ENCODE results near the gene BCL7C.

BCL7C gene

DNA sequence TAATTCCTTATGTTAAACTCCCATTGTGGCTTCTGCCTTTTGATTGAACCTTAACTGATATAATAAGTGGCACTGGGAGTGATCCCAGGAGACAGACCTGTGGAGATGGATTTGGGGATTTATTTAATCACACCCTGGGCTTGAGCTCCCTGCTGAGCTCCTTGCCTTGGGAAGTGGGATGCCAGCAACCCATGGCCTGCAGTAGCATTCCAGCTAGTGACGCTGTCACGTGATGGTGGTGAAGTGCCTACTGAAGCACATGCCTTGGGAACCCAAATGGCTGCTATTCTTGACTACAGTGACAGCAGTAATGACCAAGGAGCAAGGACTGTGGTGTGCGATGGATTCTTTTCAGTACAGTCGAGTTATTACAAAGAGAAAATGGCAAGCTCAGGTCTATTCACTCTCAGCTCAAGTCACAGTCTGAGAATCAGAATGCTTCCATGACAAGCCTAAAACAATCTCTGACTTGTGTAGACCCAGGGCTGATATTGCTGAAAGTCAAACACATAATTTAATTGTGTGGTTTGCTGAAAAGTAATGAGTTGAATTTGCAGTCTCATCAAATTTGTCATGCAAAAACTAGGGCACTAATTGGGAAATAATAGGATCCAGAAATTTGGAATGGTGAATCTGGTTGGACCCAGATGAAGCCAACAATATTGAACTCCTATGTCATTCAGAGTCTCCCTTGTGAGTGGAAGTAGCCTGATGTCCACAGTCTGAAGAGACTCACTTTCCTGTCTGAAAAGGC lies 47.1 kb downstream of the BCL7C start:
- DNase-seq: no peak
- no peak for TF ChIP-seq POLR2A (IDR thresholded peaks at IDR 0.05; ENCODE audit: low read length)
- TF ChIP-seq GATA1 (IDR thresholded peaks at IDR 0.05; ENCODE audit: low read depth, low read length): no peak

- no peak for TF ChIP-seq POLR2A (IDR thresholded peaks at IDR 0.05; ENCODE audit: low read length)
- no peak for TF ChIP-seq GATA1 (IDR thresholded peaks at IDR 0.05; ENCODE audit: low read depth, low read length)
- DNase-seq: peak; percentile 92 to 94
Measured at GRCh38 chr16:30844671-30845449, 49.0 kb downstream of the BCL7C start.

GRCh38 chr16:30844346-30844670 lies 49.6 kb downstream of the BCL7C start:
- no peak for TF ChIP-seq POLR2A (IDR thresholded peaks at IDR 0.05; ENCODE audit: low read length)
- TF ChIP-seq GATA1 (IDR thresholded peaks at IDR 0.05; ENCODE audit: low read depth, low read length): no peak
- no peak for DNase-seq

DNA sequence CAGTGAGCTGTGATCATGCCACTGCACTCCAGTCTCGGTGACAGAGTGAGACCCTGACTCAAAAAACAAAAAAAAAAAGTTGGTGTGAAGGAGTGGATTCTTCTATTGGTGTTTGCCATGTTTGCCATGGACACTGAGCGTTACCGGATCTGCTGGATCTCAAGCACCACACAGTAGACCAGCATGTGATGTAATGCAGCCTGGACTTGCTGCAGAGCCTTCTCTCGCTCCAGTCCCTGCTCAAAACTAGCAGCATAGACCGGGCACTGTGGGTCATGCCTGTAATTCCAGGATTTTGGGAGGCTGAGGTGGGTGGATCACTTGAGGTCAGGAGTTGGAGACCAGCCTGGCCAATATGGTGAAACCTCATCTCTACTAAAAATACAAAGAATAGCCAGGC lies 50.4 kb downstream of the BCL7C start:
- DNase-seq: no peak
- TF ChIP-seq POLR2A (IDR thresholded peaks at IDR 0.05; ENCODE audit: low read length): no peak
- TF ChIP-seq GATA1 (IDR thresholded peaks at IDR 0.05; ENCODE audit: low read depth, low read length): no peak

DNA sequence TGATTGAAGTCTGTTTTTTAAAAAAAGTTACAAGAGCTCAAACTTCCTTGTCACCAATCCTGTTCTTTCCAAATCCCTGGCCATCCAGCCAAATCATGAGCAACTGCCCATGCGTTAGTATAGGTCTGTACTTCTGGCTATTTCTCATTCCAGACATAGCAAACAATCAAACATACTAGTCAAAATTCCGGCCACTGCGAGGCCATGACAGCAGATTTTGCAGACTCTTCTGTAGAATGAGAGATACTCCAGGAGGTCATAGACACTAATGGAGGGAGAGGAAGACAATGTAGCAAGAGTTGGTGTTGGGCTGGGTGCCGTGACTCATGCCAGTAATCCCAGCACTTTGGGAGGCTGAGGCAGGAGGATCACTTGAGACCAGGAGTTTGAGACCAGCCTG lies 50.9 kb downstream of the BCL7C start:
- TF ChIP-seq POLR2A (IDR thresholded peaks at IDR 0.05; ENCODE audit: low read length) (no peak), GATA1 (IDR thresholded peaks at IDR 0.05; ENCODE audit: low read depth, low read length) (no peak)
- DNase-seq: no peak

DNA sequence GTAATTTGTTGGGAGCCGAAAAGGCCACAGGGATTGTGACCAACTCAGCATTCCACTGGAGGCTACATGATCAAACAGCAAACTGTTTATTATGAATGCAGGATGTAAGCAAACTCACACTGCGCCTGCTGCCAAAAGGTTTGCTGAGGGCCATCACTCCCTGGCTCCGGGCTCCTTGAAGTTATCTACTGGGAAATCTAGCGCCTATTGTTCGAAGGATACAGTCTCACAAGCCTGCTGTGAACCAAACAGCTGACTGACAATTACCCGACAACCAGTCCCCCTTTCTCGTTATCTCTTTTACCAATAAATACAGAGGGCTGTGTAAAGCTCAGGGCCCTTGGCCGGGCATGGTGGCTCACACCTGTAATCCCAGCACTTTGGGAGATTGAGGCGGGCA lies 52.5 kb downstream of the BCL7C start:
- TF ChIP-seq POLR2A (IDR thresholded peaks at IDR 0.05; ENCODE audit: low read length): no peak
- TF ChIP-seq GATA1 (IDR thresholded peaks at IDR 0.05; ENCODE audit: low read depth, low read length): no peak
- DNase-seq: no peak

GRCh38 chr16:30840611-30841010 lies 53.3 kb downstream of the BCL7C start:
- DNase-seq: no peak
- TF ChIP-seq POLR2A (IDR thresholded peaks at IDR 0.05; ENCODE audit: low read length): no peak

DNA sequence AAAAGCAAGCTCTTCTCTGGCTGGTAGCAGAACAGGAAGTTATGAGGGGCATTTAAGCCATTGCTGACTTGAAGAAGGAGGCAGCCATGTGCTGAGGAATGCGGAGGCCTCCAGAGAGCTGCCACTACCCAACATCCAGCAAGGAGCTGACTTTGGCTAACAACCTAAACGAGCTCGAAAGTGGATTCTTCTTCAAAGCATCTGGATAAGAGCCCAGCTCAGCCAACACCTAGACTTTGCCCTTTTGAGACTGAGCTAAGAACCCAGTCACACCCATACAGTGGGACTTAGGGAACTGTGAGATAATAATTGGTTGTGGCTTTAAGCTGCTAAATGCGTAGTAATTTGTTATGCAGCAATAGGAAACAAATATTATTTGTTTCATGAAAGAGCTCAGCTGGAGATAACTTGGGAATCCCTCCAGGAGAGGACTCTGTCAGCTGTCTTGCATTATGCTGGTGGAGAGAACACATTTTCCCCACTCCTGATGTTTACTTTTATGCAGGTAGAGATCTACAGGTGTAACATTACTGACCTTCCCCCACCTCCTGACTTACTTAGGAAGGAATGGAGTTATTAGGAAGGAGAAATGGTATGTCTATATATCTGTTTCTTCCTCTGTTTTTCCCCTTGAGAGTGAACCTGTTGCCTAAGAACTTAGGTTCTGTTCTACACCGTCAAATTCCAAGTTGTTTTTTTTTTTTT lies 54.2 kb downstream of the BCL7C start:
- no peak for DNase-seq
- TF ChIP-seq GATA1 (IDR thresholded peaks at IDR 0.05; ENCODE audit: low read depth, low read length) (no peak), POLR2A (IDR thresholded peaks at IDR 0.05; ENCODE audit: low read length) (no peak)

DNA sequence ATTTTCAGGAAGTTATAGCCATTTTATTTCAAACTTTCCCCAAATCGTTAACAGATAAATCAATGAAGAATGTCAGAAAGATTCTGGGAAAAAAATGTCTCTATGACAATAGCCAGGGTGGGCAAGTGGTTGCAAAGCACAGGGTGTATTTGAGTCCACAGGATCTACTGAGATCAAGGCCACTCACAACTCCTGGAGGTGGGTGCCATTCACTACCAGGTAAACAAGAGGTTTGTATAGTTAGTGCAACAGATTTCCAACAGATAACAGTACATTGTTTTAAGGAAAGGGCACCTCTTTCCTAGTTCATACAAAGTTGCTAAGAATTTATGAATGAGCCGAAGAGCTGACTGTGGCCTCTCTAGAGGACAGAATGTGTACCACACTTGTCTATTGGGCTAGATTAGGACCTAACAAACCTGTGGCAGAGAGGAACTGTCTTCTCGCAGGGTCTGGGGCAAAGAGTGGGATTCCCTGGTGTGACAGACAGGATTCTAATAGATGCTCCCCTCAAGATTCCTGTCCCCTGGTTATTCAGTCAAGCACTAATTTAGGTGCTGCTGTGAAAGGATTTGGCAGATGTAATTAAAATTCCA lies 54.9 kb downstream of the BCL7C start:
- TF ChIP-seq POLR2A (IDR thresholded peaks at IDR 0.05; ENCODE audit: low read length) (no peak), GATA1 (IDR thresholded peaks at IDR 0.05; ENCODE audit: low read depth, low read length) (no peak)
- no peak for DNase-seq

DNA sequence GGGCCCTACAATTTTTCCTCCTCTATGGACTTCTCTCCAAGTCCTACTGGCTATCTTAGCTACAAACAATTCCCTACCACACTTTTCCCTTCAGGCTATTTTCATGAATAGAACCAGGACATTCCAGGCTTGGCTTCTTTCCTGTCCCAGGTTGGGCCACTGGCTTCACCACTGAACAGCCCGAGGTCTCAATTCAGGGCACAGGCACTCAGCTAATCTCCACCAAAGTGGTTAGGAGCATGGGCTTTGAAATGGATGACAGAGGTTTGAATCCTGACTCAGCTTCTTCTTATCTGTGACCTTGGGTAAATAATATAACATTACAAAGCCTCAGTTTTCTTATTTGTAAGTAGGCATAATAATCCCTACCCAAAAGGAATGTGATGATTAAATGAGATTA lies 56.0 kb downstream of the BCL7C start:
- TF ChIP-seq POLR2A (IDR thresholded peaks at IDR 0.05; ENCODE audit: low read length) (no peak), GATA1 (IDR thresholded peaks at IDR 0.05; ENCODE audit: low read depth, low read length) (no peak)
- DNase-seq: no peak
